K562 (cell line): Measurements from ENCODE around the gene CRADD. TPM values are rescaled to one million over a fixed set of nuclear protein-coding genes. Genes with fewer than 3 reads are reported as not detected.

ENCODE experiments used
- ATAC-seq: fragments of 200-7000 bp; cut with Tn5 transposase; 3 replicates; pipeline ENCODE4 v1.9.1; 2020; ENCODE audit warnings: moderate library complexity
- BruUV-seq: library from RNA; stranded (reverse); fragments of 400-500 nt; replicated peaks from 2 replicates; lab custom pipeline; 2021; lab: Mats Ljungman, UMichigan
- CTCF ChIA-PET: fragments of 300-600 bp; formaldehyde crosslinking; extraction: SDS; loops from one replicate; lab custom pipeline; 2021; ENCODE audit warnings: low intra/inter-chr PET ratio; lab: Yijun Ruan, JAX
- POLR2A ChIA-PET: fragments of 300-600, 350-650 bp; sonication (Branson Sonifier 250); formaldehyde crosslinking; extraction: SDS; loops from one replicate; lab custom pipeline; 2021; ENCODE audit warnings: antibody characterized with exemption, inconsistent platforms; lab: Yijun Ruan, JAX
- DNase-seq, 4 experiments: peaks; one replicate each; pipeline versions ENCODE4 v3.0.0 to v3.0.0-alpha.2; 2011 to 2018; ENCODE audit warnings: low spot score in 3 of 4, mixed read lengths in 3 of 4; ENCODE audit errors: extremely low read depth in 1 of 4
- FAIRE-seq: peaks from 2 replicates; lab custom pipeline; 2011; peaks lifted over from hg19 to GRCh38; lab: Jason Lieb, UNC
- H2AFZ ChIP-seq: 2 replicates; pipeline ENCODE4 v1.6.0; 2011; ENCODE audit warnings: low read depth, low read length, control low read depth, inconsistent platforms
- H3K27ac ChIP-seq: fragments of 200-600 bp; 3 replicates; pipeline ENCODE4 v1.8.0; 2011; ENCODE audit warnings: low read depth, mild to moderate bottlenecking, control low read depth, inconsistent platforms, low read length, moderate library complexity, mixed read lengths; ENCODE audit errors: extremely low read depth
- H3K27me3 ChIP-seq, 2 experiments: fragments of 300-600 bp in 1 of 2; 2 replicates in 1 of 2; 3 replicates in 1 of 2; pipeline versions ENCODE4 v1.6.0 to v1.8.0; 2011; ENCODE audit warnings: inconsistent platforms in 2 of 2, low read length in 2 of 2, mild to moderate bottlenecking in 1 of 2, mixed read lengths in 1 of 2, moderate library complexity in 1 of 2; ENCODE audit not compliant: control insufficient read depth in 2 of 2, insufficient read depth in 2 of 2
- H3K36me3 ChIP-seq: fragments of 300-600 bp; 3 replicates; pipeline ENCODE4 v1.8.0; 2011; ENCODE audit warnings: mild to moderate bottlenecking, low read length, inconsistent platforms; ENCODE audit not compliant: control insufficient read depth, insufficient read depth
- H3K4me1 ChIP-seq, 2 experiments: fragments of 200-600 bp in 1 of 2; replicated peaks in 1 of 2; 2 replicates in 1 of 2; 3 replicates in 1 of 2; pipeline versions ENCODE4 v1.5.1 to v1.8.0; 2011; ENCODE audit warnings: inconsistent platforms in 2 of 2, low read length in 2 of 2, mild to moderate bottlenecking in 1 of 2, mixed read lengths in 1 of 2, moderate library complexity in 1 of 2; ENCODE audit not compliant: control insufficient read depth in 2 of 2, insufficient read depth in 2 of 2
- H3K4me2 ChIP-seq: 2 replicates; pipeline ENCODE4 v1.6.1; 2011; ENCODE audit warnings: low read length, control low read depth, inconsistent platforms, mixed read lengths; ENCODE audit not compliant: insufficient read depth
- H3K4me3 ChIP-seq: fragments of 200-600 bp; sonication (generic), shearing (Covaris generic); 2 replicates; pipeline ENCODE4 v1.5.1; 2016; ENCODE audit warnings: control low read depth, inconsistent platforms
- H3K79me2 ChIP-seq: fragments of 200-600 bp; 3 replicates; pipeline ENCODE4 v1.8.0; 2011; ENCODE audit warnings: low read length, inconsistent platforms; ENCODE audit not compliant: control insufficient read depth, insufficient read depth
- H3K9ac ChIP-seq, 2 experiments: 2 replicates each; pipeline versions ENCODE4 v1.6.0 to v1.6.1; 2011; ENCODE audit warnings: low read depth in 2 of 2, low read length in 2 of 2, control low read depth in 1 of 2, inconsistent platforms in 1 of 2, mild to moderate bottlenecking in 1 of 2, mixed read lengths in 1 of 2; ENCODE audit not compliant: insufficient read depth in 1 of 2
- H3K9me1 ChIP-seq: one replicate; pipeline ENCODE4 v1.6.0; 2011; ENCODE audit warnings: inconsistent platforms, mild to moderate bottlenecking, low read length, moderate library complexity; ENCODE audit not compliant: control insufficient read depth, insufficient read depth
- H3K9me3 ChIP-seq: replicated peaks from 2 replicates; pipeline ENCODE4 v1.5.1; 2011; ENCODE audit warnings: low read depth, low read length, inconsistent platforms; ENCODE audit not compliant: control insufficient read depth, insufficient read depth
- H4K20me1 ChIP-seq: replicated peaks from 2 replicates; pipeline ENCODE4 v1.6.1; 2011; ENCODE audit warnings: low read length, inconsistent platforms, mixed read lengths; ENCODE audit not compliant: control insufficient read depth, insufficient read depth
- C11orf30 ChIP-seq: fragments of 450-650 bp; IDR thresholded peaks from 2 replicates; pipeline ENCODE4 v1.6.1; 2016; ENCODE audit warnings: low read depth, mild to moderate bottlenecking
- CBFA2T2 ChIP-seq: fragments of 450-650 bp; conservative IDR thresholded peaks from 2 replicates; pipeline ENCODE4 v1.6.1; 2017; ENCODE audit warnings: mild to moderate bottlenecking
- DPF2 ChIP-seq: fragments of 450-650 bp; IDR thresholded peaks from 2 replicates; pipeline ENCODE4 v1.6.1; 2016
- HCFC1 ChIP-seq: IDR thresholded peaks from 2 replicates; pipeline ENCODE4 v1.6.1; 2012; ENCODE audit warnings: low read depth, low read length, improper control_type of control experiment
- HDAC1 ChIP-seq, 2 experiments: fragments of 450-650 bp; IDR thresholded peaks; 2 replicates each; pipeline ENCODE4 v1.6.1; 2016 to 2017; ENCODE audit warnings: inconsistent platforms in 1 of 2, mild to moderate bottlenecking in 1 of 2, moderate library complexity in 1 of 2
- HLTF ChIP-seq: fragments of 450-650 bp; IDR thresholded peaks from 2 replicates; pipeline ENCODE4 v1.6.1; 2016
- HNRNPUL1 ChIP-seq: fragments of 200-400 bp; formaldehyde crosslinking; IDR thresholded peaks from 2 replicates; pipeline ENCODE4 v1.6.1; 2017; ENCODE audit warnings: low read length
- SAFB2 ChIP-seq: fragments of 200-400 bp; formaldehyde crosslinking; IDR thresholded peaks from 2 replicates; pipeline ENCODE4 v1.6.1; 2018; ENCODE audit warnings: borderline replicate concordance, low read length, low read depth, moderate library complexity; ENCODE audit not compliant: severe bottlenecking
- STAG1 ChIP-seq: sonication (generic); formaldehyde crosslinking; IDR thresholded peaks from 2 replicates; pipeline ENCODE4 v1.5.0; 2020; ENCODE audit warnings: missing genetic modification reagents, borderline replicate concordance
- TAF1 ChIP-seq: IDR thresholded peaks from 2 replicates; pipeline ENCODE4 v1.6.1; 2011; ENCODE audit warnings: mild to moderate bottlenecking, low read length, moderate library complexity; ENCODE audit not compliant: insufficient read depth, control insufficient read depth, severe bottlenecking; ENCODE audit errors: extremely low read depth
- TRIM28 ChIP-seq: fragments of 450-650 bp; IDR thresholded peaks from 2 replicates; pipeline ENCODE4 v1.6.1; 2017
- ZFP36 ChIP-seq: fragments of 150-350 bp; IDR thresholded peaks from 2 replicates; pipeline ENCODE4 v1.6.1; 2018; ENCODE audit warnings: low read length, low read depth; ENCODE audit not compliant: partially characterized antibody
- ZNF121 ChIP-seq: sonication (generic); formaldehyde crosslinking; conservative IDR thresholded peaks from 2 replicates; pipeline ENCODE4 v1.8.0; 2022; ENCODE audit warnings: missing genetic modification reagents
- ZNF175 ChIP-seq: fragments of 200-800 bp; sonication (Bioruptor generic); IDR thresholded peaks from 2 replicates; pipeline ENCODE4 v1.6.1; 2016; ENCODE audit warnings: low read depth, mild to moderate bottlenecking, missing genetic modification characterization, missing compliant biosample characterization
- ZNF253 ChIP-seq: fragments of 250-450 bp; sonication (Bioruptor Pico); conservative IDR thresholded peaks from 2 replicates; pipeline ENCODE4 v1.6.1; 2021; ENCODE audit warnings: mild to moderate bottlenecking
- ZNF408 ChIP-seq: fragments of 250-450 bp; sonication (Bioruptor Pico); IDR thresholded peaks from 2 replicates; pipeline ENCODE4 v1.4.0; 2020; ENCODE audit warnings: low read depth, mild to moderate bottlenecking, moderate library complexity
- ZNF561 ChIP-seq: fragments of 450-650 bp; formaldehyde crosslinking; conservative IDR thresholded peaks from 2 replicates; pipeline ENCODE4 v1.4.0; 2020; ENCODE audit warnings: mild to moderate bottlenecking, moderate library complexity
- ZZZ3 ChIP-seq: fragments of 450-650 bp; IDR thresholded peaks from 2 replicates; pipeline ENCODE4 v1.6.1; 2016; ENCODE audit warnings: antibody characterized with exemption, mild to moderate bottlenecking, moderate library complexity
- WGBS: fragments of 100-300 bp; shearing (Covaris generic); methylation state at CpG from one replicate; pipeline ENCODE4 v1.1.6; 2016; ENCODE audit warnings: low coverage, mixed read lengths; ENCODE audit not compliant: insufficient coverage; ENCODE audit errors: missing lambda C conversion rate; 5-methylcytosine and 5-hydroxymethylcytosine counted together
- in situ Hi-C: fragments of 300-500 bp; cut with MboI; formaldehyde crosslinking; loops from 4 replicates; pipeline ENCODE4 v1.15.0; 2018; ENCODE audit warnings: inconsistent platforms, mixed read lengths
- intact Hi-C: fragments of 100-400 bp; cut with micrococcal nuclease; formaldehyde crosslinking; loops from 2 replicates; pipeline ENCODE4 v1.14.2; 2022
- polyA plus RNA-seq, 8 experiments: library from polyadenylated mRNA; depleted of rRNA in 4 of 8; stranded (reverse) in 5 of 8; unstranded in 3 of 8; fragments of >200 nt; fragmentation: Nextera tagmentation in 2 of 8; fragmentation: Illumina TruSeq in 1 of 8; extraction: Ambion mirVana in 2 of 8; extraction: Trizol in 1 of 8; gene quantifications; 2 replicates each; pipeline versions ENCODE4 v1.2.1 to v1.2.3, GENCODE V29; 2011 to 2014; ENCODE audit warnings: inconsistent platforms in 1 of 8, missing spikeins in 1 of 8
- total RNA-seq, 7 experiments: library from RNA; depleted of rRNA in 6 of 7; stranded (reverse); fragments of >200 nt in 6 of 7; fragmentation: Illumina TruSeq in 2 of 7; extraction: Trizol in 2 of 7; gene quantifications; 2 replicates each; pipeline versions ENCODE4 v1.2.1 to v1.2.3, GENCODE V29; 2011 to 2021; ENCODE audit warnings: low replicate concordance in 1 of 7
- TF ChIP-seq, protein P1 (sequence below): IDR thresholded peaks from 2 replicates; pipeline ENCODE4 v1.6.1; 2016; ENCODE audit warnings: missing genetic modification characterization, missing compliant biosample characterization
- TF ChIP-seq, protein P2 (sequence below): sonication (generic); formaldehyde crosslinking; IDR thresholded peaks from 2 replicates; pipeline ENCODE4 v1.5.0; 2020; ENCODE audit warnings: missing genetic modification reagents

CRADD gene
- total and polyA plus RNA-seq, 9 of the 15 experiments (the other 6 are each of a cell fraction or from before 2014, with no cell fraction given) = 20.5 to 41.1 (median 25.9) TPM

DNA sequence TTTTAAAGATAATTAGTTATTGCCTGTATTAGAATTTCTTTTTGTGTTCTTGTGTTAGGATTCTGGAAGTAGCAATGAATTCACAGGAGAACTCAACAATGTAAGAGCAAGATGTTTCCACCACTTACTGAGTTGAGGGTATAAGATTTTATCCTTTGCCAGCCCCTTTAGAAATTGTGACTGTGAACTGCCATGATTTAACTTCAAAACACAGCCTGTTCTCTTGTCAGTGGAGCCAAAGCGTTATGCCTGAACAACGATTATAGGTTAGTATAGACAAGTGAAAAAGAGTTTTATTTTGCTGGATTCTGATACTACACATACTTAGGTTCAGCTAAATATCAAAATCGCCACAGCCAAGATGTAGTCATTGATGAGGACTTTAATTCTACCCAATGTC is 101.6 kb downstream of the CRADD start:
- Histone ChIP-seq H3K4me2 (no peak overlapping the region), H3K9me3 (no peaks in the 10 kb centered on the region), H3K27ac (no peak overlapping the region; the same call in 2 of the 3 replicates), H3K4me3 (no peak overlapping the region), H4K20me1 (no peaks in the 10 kb centered on the region), H3K36me3 (peaks cover 7% of the 10 kb centered on the region; the same call in 1 of the 3 replicates), H3K4me1 (peaks cover 0 to 19% of the 10 kb centered on the region in 2 experiments; a peak in 3 of 5 replicates), H2AFZ (no peak overlapping the region), H3K9me1 (no peaks in the 10 kb centered on the region), H3K27me3 (no peaks in the 10 kb centered on the region), H3K9ac (no peak overlapping the region), H3K79me2 (peaks cover 40% of the 10 kb centered on the region)
- no peak for ATAC-seq
- POLR2A ChIA-PET = no interaction called here
- DNase-seq = no peak
- intact Hi-C loops = no loop called here
- CTCF ChIA-PET = interaction anchor here (0.7 kb wide), 1 partner anchor 173 kb away, joined by 7 read pairs; no protein-coding TSS in a partner anchor
- FAIRE-seq = no peak
- BruUV-seq = no TSS peak
- WGBS = 67% methylated on average over 3 of the region's 3 CpGs
- in situ Hi-C loops = no loop called here
- no peak for TF ChIP-seq STAG1 (CRISPR knock-in tag)
- no peak for TF ChIP-seq ZNF408 (CRISPR knock-in tag)
- TF ChIP-seq SAFB2 = no peak
- TF ChIP-seq CBFA2T2 = no peak
- TF ChIP-seq HLTF = no peak
- TF ChIP-seq ZFP36 = no peak
- no peak for TF ChIP-seq TRIM28
- TF ChIP-seq, protein P1, sequence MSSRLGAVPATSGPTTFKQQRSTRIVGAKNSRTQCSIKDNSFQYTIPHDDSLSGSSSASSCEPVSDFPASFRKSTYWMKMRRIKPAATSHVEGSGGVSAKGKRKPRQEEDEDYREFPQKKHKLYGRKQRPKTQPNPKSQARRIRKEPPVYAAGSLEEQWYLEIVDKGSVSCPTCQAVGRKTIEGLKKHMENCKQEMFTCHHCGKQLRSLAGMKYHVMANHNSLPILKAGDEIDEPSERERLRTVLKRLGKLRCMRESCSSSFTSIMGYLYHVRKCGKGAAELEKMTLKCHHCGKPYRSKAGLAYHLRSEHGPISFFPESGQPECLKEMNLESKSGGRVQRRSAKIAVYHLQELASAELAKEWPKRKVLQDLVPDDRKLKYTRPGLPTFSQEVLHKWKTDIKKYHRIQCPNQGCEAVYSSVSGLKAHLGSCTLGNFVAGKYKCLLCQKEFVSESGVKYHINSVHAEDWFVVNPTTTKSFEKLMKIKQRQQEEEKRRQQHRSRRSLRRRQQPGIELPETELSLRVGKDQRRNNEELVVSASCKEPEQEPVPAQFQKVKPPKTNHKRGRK (tag) = no peak
- TF ChIP-seq DPF2 = no peak
- no peak for TF ChIP-seq ZNF561 (CRISPR knock-in tag)
- TF ChIP-seq ZNF175 (CRISPR knock-in tag) = no peak
- no peak for TF ChIP-seq HCFC1
- no peak for TF ChIP-seq ZNF253 (CRISPR knock-in tag)
- TF ChIP-seq C11orf30 = no peak
- no peak for TF ChIP-seq ZNF121 (CRISPR knock-in tag)
- no peak for TF ChIP-seq TAF1
- no peak for TF ChIP-seq HDAC1 (IDR thresholded peaks at IDR 0.05)
- TF ChIP-seq, protein P2, sequence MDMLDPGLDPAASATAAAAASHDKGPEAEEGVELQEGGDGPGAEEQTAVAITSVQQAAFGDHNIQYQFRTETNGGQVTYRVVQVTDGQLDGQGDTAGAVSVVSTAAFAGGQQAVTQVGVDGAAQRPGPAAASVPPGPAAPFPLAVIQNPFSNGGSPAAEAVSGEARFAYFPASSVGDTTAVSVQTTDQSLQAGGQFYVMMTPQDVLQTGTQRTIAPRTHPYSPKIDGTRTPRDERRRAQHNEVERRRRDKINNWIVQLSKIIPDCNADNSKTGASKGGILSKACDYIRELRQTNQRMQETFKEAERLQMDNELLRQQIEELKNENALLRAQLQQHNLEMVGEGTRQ (CRISPR knock-in tag) = no peak
- TF ChIP-seq HNRNPUL1 = no peak
- TF ChIP-seq ZZZ3 = no peak
